ENCODE measurements around the gene LCE7A. TPM values are rescaled to one million over a fixed set of nuclear protein-coding genes. Genes with fewer than 3 reads are reported as not detected.

The LCE7A gene
- total RNA-seq, 4 donors from 2014 or later, result not detected

DNA sequence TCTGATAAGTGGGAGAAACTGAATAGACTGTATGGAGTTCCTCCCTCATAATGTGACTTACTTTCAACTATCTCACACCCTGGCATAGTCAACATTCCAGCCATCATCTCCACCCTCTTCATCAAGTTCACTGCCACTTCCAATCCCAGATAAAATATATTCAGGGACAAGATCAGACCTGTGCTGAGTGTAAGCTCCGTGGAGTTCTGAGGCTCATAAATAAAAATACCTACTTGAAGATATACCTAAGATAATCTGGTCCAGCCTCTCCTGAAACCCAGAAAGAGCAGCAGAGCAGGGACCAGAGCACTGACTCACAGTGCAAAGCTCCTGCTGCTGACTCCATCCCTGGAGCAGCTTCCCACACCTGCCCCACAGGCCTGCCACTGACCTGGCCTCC is 1.7 kb upstream of the LCE7A start:
- no peak overlapping the region for H3K4me3 ChIP-seq
- no peaks in the 10 kb centered on the region for H3K4me1 ChIP-seq
- no peak for DNase-seq (ENCODE audit: low spot score in 2 of 2)
- no peak for TF ChIP-seq POLR2A (IDR thresholded peaks at IDR 0.05)
- TF ChIP-seq, protein P1, sequence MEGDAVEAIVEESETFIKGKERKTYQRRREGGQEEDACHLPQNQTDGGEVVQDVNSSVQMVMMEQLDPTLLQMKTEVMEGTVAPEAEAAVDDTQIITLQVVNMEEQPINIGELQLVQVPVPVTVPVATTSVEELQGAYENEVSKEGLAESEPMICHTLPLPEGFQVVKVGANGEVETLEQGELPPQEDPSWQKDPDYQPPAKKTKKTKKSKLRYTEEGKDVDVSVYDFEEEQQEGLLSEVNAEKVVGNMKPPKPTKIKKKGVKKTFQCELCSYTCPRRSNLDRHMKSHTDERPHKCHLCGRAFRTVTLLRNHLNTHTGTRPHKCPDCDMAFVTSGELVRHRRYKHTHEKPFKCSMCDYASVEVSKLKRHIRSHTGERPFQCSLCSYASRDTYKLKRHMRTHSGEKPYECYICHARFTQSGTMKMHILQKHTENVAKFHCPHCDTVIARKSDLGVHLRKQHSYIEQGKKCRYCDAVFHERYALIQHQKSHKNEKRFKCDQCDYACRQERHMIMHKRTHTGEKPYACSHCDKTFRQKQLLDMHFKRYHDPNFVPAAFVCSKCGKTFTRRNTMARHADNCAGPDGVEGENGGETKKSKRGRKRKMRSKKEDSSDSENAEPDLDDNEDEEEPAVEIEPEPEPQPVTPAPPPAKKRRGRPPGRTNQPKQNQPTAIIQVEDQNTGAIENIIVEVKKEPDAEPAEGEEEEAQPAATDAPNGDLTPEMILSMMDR (IDR thresholded peaks at IDR 0.05), result no peak
- TF ChIP-seq EP300 (IDR thresholded peaks at IDR 0.05), result no peak
- H3K36me3 ChIP-seq, result no peaks in the 10 kb centered on the region
- H3K9me3 ChIP-seq, result no peaks in the 10 kb centered on the region
- 82 to 86% methylated on average over 1 of the region's 1 CpG for WGBS, 2 donors
- H3K27me3 ChIP-seq, result no peaks in the 10 kb centered on the region
- no peak overlapping the region for H3K27ac ChIP-seq

DNA sequence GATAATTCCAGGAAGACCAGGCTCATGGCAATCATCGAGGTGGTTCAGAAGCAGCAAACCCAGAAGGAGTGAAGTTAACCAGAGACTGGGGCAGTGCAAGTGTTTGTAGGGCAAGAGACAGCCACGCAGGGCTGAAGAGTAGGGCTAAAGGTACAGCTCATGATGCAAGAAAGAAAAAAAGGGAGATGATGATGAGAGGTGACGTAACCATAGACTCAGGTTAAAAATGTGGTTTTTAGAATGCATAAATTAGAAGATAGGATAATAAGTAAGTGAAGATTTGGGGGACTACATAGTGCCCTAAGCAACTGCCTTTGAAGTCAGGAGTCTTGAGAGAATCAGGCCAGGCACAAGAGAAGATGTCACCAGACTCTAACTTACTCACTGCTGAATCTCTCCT is 333 bp downstream of the LCE7A start:
- H3K4me3 ChIP-seq, result no peak overlapping the region
- WGBS, 2 donors, result 62 to 72% methylated on average over 3 of the region's 3 CpGs
- no peak for DNase-seq (ENCODE audit: low spot score in 2 of 2)
- H3K9me3 ChIP-seq, result no peaks in the 10 kb centered on the region
- no peak overlapping the region for H3K27ac ChIP-seq
- TF ChIP-seq EP300 (IDR thresholded peaks at IDR 0.05) (no peak), POLR2A (IDR thresholded peaks at IDR 0.05) (no peak)
- TF ChIP-seq, protein P1 (IDR thresholded peaks at IDR 0.05), result no peak
- no peaks in the 10 kb centered on the region for H3K27me3 ChIP-seq
- H3K4me1 ChIP-seq, result no peaks in the 10 kb centered on the region
- H3K36me3 ChIP-seq, result no peaks in the 10 kb centered on the region

DNA sequence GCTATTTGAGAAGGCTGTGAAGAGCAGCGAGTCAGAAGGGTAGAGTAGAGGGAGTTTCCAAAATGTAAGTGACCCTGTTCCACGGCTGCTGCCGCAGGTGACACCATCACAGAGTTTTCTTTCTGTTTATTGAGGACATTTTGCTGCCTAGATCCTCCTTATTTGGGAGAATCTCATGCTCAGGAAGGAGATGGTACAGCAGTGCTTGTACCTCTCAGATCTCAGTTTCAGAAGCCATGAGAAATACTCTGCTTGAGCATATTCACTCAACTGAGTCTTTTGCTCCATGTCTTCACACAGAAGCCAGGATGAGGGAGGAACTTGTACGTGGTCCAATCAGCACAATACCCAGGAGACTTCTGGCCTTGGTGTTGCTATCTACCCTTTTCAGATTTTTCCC is 1.6 kb downstream of the LCE7A start:
- Histone ChIP-seq H3K4me1 (no peaks in the 10 kb centered on the region), H3K27me3 (no peaks in the 10 kb centered on the region), H3K36me3 (no peaks in the 10 kb centered on the region), H3K27ac (no peak overlapping the region), H3K4me3 (no peak overlapping the region), H3K9me3 (no peaks in the 10 kb centered on the region)
- WGBS, 2 donors, result 75 to 85% methylated on average over 4 of the region's 4 CpGs
- TF ChIP-seq, protein P1 (IDR thresholded peaks at IDR 0.05), result no peak
- TF ChIP-seq EP300 (IDR thresholded peaks at IDR 0.05), result no peak
- TF ChIP-seq POLR2A (IDR thresholded peaks at IDR 0.05), result no peak
- no peak for DNase-seq (ENCODE audit: low spot score in 2 of 2)

GRCh38 chr1:152864443-152864842 is 4.6 kb downstream of the LCE7A start:
- no peaks in the 10 kb centered on the region for H3K9me3 ChIP-seq
- no peak for DNase-seq (ENCODE audit: low spot score in 2 of 2)
- H3K27ac ChIP-seq, result no peak overlapping the region
- no peak overlapping the region for H3K4me3 ChIP-seq
- no peak for TF ChIP-seq EP300 (IDR thresholded peaks at IDR 0.05)
- TF ChIP-seq, protein P1 (IDR thresholded peaks at IDR 0.05), result no peak
- H3K27me3 ChIP-seq, result no peaks in the 10 kb centered on the region
- no peaks in the 10 kb centered on the region for H3K4me1 ChIP-seq
- H3K36me3 ChIP-seq, result no peaks in the 10 kb centered on the region

DNA sequence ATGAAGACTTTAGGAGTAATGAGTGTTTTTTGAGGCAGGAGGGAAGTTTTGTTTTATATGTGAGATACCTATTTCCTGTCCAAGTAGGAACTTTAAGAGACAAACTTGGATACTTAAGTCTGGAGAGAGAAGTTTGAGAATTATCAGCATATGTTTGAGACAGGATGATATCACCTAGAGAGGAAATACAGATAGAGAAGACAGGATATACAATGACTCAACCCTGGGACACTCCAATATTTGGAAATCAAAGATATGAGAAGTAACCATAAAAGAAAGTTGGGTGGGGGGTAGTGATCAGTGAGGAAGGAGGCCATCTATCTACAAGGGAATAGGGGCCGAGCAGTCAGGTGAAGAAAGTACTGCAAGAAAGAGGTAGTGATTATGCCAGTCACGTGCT is 6.5 kb downstream of the LCE7A start:
- 77 to 87% methylated on average over 2 of the region's 2 CpGs for WGBS, 2 donors
- TF ChIP-seq EP300 (IDR thresholded peaks at IDR 0.05), result no peak
- TF ChIP-seq POLR2A (IDR thresholded peaks at IDR 0.05), result no peak
- TF ChIP-seq, protein P1 (IDR thresholded peaks at IDR 0.05), result no peak
- Histone ChIP-seq H3K4me1 (no peaks in the 10 kb centered on the region), H3K27ac (no peak overlapping the region), H3K27me3 (no peaks in the 10 kb centered on the region), H3K4me3 (no peak overlapping the region), H3K36me3 (no peaks in the 10 kb centered on the region), H3K9me3 (no peaks in the 10 kb centered on the region)
- no peak for DNase-seq (ENCODE audit: low spot score in 2 of 2)
